H1 (cell line): ENCODE measurements around the gene MXRA8. TPM values are rescaled to one million over a fixed set of nuclear protein-coding genes. Genes with fewer than 3 reads are reported as not detected.
A peak's percentile ranks its signal among the peaks of the same experiment; 100 is the strongest.

Experiments
- CTCF ChIA-PET: fragments of 300-600 bp; sonication (Branson Sonifier 250); formaldehyde crosslinking; loops from one replicate; lab custom pipeline; 2021; ENCODE audit not compliant: partially characterized antibody; lab: Charles Lee
- POLR2A ChIA-PET: fragments of 300-600 bp; sonication (Branson Sonifier 250); formaldehyde crosslinking; loops from one replicate; lab custom pipeline; 2021; ENCODE audit warnings: inconsistent platforms; ENCODE audit not compliant: partially characterized antibody; lab: Charles Lee
- DNase-seq, 2 experiments: peaks; one replicate each; pipeline versions ENCODE4 v3.0.0 to v3.0.0-alpha.2; 2010 to 2022; ENCODE audit warnings: low spot score in 2 of 2, low read depth in 1 of 2, mixed read lengths in 1 of 2
- FAIRE-seq: peaks from 2 replicates; lab custom pipeline; 2011; peaks lifted over from hg19 to GRCh38; lab: Jason Lieb, UNC
- H2AFZ ChIP-seq: 2 replicates; pipeline ENCODE4 v1.8.1; 2012; ENCODE audit warnings: low read length, inconsistent platforms
- H2AK5ac ChIP-seq: 2 replicates; pipeline ENCODE4 v1.6.1; 2013; ENCODE audit warnings: low read depth, low read length
- H2BK120ac ChIP-seq: replicated peaks from 2 replicates; pipeline ENCODE3; 2013; ENCODE audit warnings: low read depth, low read length, inconsistent platforms
- H2BK12ac ChIP-seq: 2 replicates; pipeline ENCODE4 v1.6.1; 2013; ENCODE audit warnings: low read depth, low read length
- H2BK15ac ChIP-seq: 2 replicates; pipeline ENCODE4 v1.6.1; 2013; ENCODE audit warnings: low read length
- H2BK20ac ChIP-seq: 2 replicates; pipeline ENCODE4 v1.6.1; 2013; ENCODE audit warnings: low read length
- H2BK5ac ChIP-seq: 2 replicates; pipeline ENCODE4 v1.6.1; 2013; ENCODE audit warnings: low read depth, low read length
- H3K14ac ChIP-seq: 2 replicates; pipeline ENCODE4 v1.6.1; 2013; ENCODE audit warnings: inconsistent platforms; ENCODE audit not compliant: insufficient read length
- H3K18ac ChIP-seq: 2 replicates; pipeline ENCODE4 v1.6.1; 2013; ENCODE audit warnings: low read length; ENCODE audit errors: extremely low read depth
- H3K23ac ChIP-seq: 2 replicates; pipeline ENCODE4 v1.6.1; 2013; ENCODE audit warnings: inconsistent platforms; ENCODE audit not compliant: insufficient read length
- H3K23me2 ChIP-seq: 2 replicates; pipeline ENCODE4 v1.6.1; 2013; ENCODE audit warnings: low read depth, low read length
- H3K27ac ChIP-seq: 2 replicates; pipeline ENCODE4 v1.6.1; 2011; ENCODE audit warnings: low read depth, low read length, inconsistent platforms
- H3K27me3 ChIP-seq, 4 experiments: replicated peaks in 1 of 4; 1 replicate in 1 of 4; 2 replicates in 3 of 4; pipeline versions ENCODE4 v1.6.1 to v1.8.1; 2011 to 2013; ENCODE audit warnings: low read length in 3 of 4, mild to moderate bottlenecking in 3 of 4, inconsistent platforms in 2 of 4, mixed read lengths in 2 of 4, moderate library complexity in 1 of 4; ENCODE audit not compliant: control insufficient read depth in 3 of 4, insufficient read depth in 3 of 4; ENCODE audit errors: extremely low read depth in 1 of 4
- H3K36me3 ChIP-seq, 4 experiments: 2 replicates each; pipeline versions ENCODE4 v1.6.1 to v1.8.1; 2011 to 2013; ENCODE audit warnings: mild to moderate bottlenecking in 4 of 4, low read length in 3 of 4, moderate library complexity in 2 of 4, control low read depth in 1 of 4, inconsistent platforms in 1 of 4; ENCODE audit not compliant: insufficient read depth in 4 of 4, control insufficient read depth in 2 of 4
- H3K4ac ChIP-seq: replicated peaks from 2 replicates; pipeline ENCODE3; 2013; ENCODE audit warnings: low read length, low read depth, mixed read lengths, inconsistent platforms; ENCODE audit not compliant: insufficient read length
- H3K4me1 ChIP-seq, 4 experiments: replicated peaks in 1 of 4; 1 replicate in 1 of 4; 2 replicates in 3 of 4; pipeline versions ENCODE4 v1.6.1 to v1.8.1; 2011 to 2013; ENCODE audit warnings: low read length in 3 of 4, inconsistent platforms in 2 of 4, mixed read lengths in 1 of 4; ENCODE audit not compliant: insufficient read depth in 4 of 4, control insufficient read depth in 3 of 4
- H3K4me2 ChIP-seq, 2 experiments: 2 replicates each; pipeline versions ENCODE4 v1.6.1 to v1.8.1; 2011 to 2013; ENCODE audit warnings: low read depth in 2 of 2, low read length in 2 of 2, control low read depth in 1 of 2, inconsistent platforms in 1 of 2, mild to moderate bottlenecking in 1 of 2; ENCODE audit not compliant: insufficient read depth in 1 of 2
- H3K4me3 ChIP-seq, 4 experiments: fragments of 200-600, 300-600 bp in 1 of 4; sonication (generic), shearing (Covaris generic), sonication (Bioruptor Twin) in 1 of 4; 2 replicates each; pipeline versions ENCODE4 v1.5.1 to v1.8.1; 2011 to 2016; ENCODE audit warnings: low read length in 4 of 4, low read depth in 3 of 4, control low read depth in 2 of 4, inconsistent platforms in 2 of 4, mild to moderate bottlenecking in 2 of 4, mixed read lengths in 1 of 4, moderate library complexity in 1 of 4; ENCODE audit not compliant: insufficient read depth in 2 of 4; ENCODE audit errors: extremely low read depth in 1 of 4
- H3K56ac ChIP-seq: replicated peaks from 2 replicates; pipeline ENCODE3; 2013; ENCODE audit warnings: low read depth, mild to moderate bottlenecking, mixed read lengths, low read length, inconsistent platforms; ENCODE audit not compliant: insufficient read length
- H3K79me1 ChIP-seq: 2 replicates; pipeline ENCODE4 v1.6.1; 2013; ENCODE audit warnings: low read depth, low read length, control low read depth
- H3K79me2 ChIP-seq, 2 experiments: 2 replicates each; pipeline versions ENCODE4 v1.6.1 to v1.8.1; 2012 to 2013; ENCODE audit warnings: low read length in 2 of 2, mild to moderate bottlenecking in 2 of 2, inconsistent platforms in 1 of 2; ENCODE audit not compliant: insufficient read depth in 2 of 2, control insufficient read depth in 1 of 2
- H3K9ac ChIP-seq, 4 experiments: replicated peaks in 1 of 4; 1 replicate in 1 of 4; 2 replicates in 3 of 4; pipeline versions ENCODE4 v1.6.1 to v1.8.1; 2011 to 2013; ENCODE audit warnings: low read depth in 3 of 4, low read length in 3 of 4, control low read depth in 2 of 4, mild to moderate bottlenecking in 2 of 4, moderate library complexity in 2 of 4, inconsistent platforms in 1 of 4; ENCODE audit errors: extremely low read depth in 1 of 4
- H3K9me3 ChIP-seq, 2 experiments: 2 replicates each; pipeline versions ENCODE4 v1.6.1 to v1.8.1; 2012 to 2013; ENCODE audit warnings: mild to moderate bottlenecking in 2 of 2, moderate library complexity in 2 of 2, control low read depth in 1 of 2, inconsistent platforms in 1 of 2, low read depth in 1 of 2, low read length in 1 of 2, mixed read lengths in 1 of 2; ENCODE audit not compliant: insufficient read depth in 2 of 2
- H4K20me1 ChIP-seq, 2 experiments: replicated peaks in 1 of 2; 2 replicates each; pipeline versions ENCODE3 to v1.8.1; 2011 to 2013; ENCODE audit warnings: inconsistent platforms in 2 of 2, low read length in 2 of 2, mild to moderate bottlenecking in 1 of 2; ENCODE audit not compliant: insufficient read depth in 2 of 2, control insufficient read depth in 1 of 2
- H4K5ac ChIP-seq: 2 replicates; pipeline ENCODE4 v1.6.1; 2013; ENCODE audit warnings: low read length, low read depth, mixed read lengths, inconsistent platforms; ENCODE audit not compliant: insufficient read length
- H4K8ac ChIP-seq: 2 replicates; pipeline ENCODE4 v1.8.0; 2013; ENCODE audit warnings: mild to moderate bottlenecking, moderate library complexity, low read length, inconsistent platforms; ENCODE audit not compliant: insufficient read depth; ENCODE audit errors: extremely low read depth
- H4K91ac ChIP-seq: replicated peaks from 2 replicates; pipeline ENCODE3; 2013; ENCODE audit warnings: low read length, mixed read lengths, inconsistent platforms; ENCODE audit not compliant: insufficient read length
- SUZ12 ChIP-seq: fragments of 200-600 bp; sonication (generic); IDR thresholded peaks from 2 replicates; pipeline ENCODE4 v1.6.1; 2012; ENCODE audit warnings: mild to moderate bottlenecking, inconsistent platforms, low read length, moderate library complexity, mixed read lengths
- WGBS, 2 experiments: shearing (Covaris generic) in 1 of 2; methylation state at CpG; one replicate each; pipeline versions ENCODE4 v1.1.6 to v1.1.7; 2013 to 2015; ENCODE audit warnings: low lambda C conversion rate in 2 of 2, mixed read lengths in 2 of 2, inconsistent platforms in 1 of 2, low coverage in 1 of 2, missing lambda C conversion rate in 1 of 2; ENCODE audit not compliant: insufficient replicate concordance in 2 of 2, insufficient coverage in 1 of 2, insufficient read length in 1 of 2; ENCODE audit errors: extremely low coverage in 1 of 2, missing lambda C conversion rate in 1 of 2; 5-methylcytosine and 5-hydroxymethylcytosine counted together
- polyA plus RNA-seq, 7 experiments: library from polyadenylated mRNA; depleted of rRNA in 3 of 7; stranded (reverse) in 5 of 7; unstranded in 2 of 7; fragments of >200 nt in 5 of 7; fragments of 200-250 nt in 2 of 7; gene quantifications; 1 replicate in 5 of 7; 2 replicates in 1 of 7; 4 replicates in 1 of 7; pipeline versions ENCODE4 v1.2.1 to v1.2.3, GENCODE V29; 2011 to 2013; ENCODE audit warnings: missing spikeins in 2 of 7, mixed read lengths in 2 of 7
- total RNA-seq: library from RNA; stranded (reverse); fragmentation: NEBNext Ultra II Directional; extraction: Animal tissue kit (Norgen Biotek cat#: 25700); gene quantifications from 2 replicates; pipeline ENCODE4 v1.2.1, GENCODE V29; 2021
- TF ChIP-seq, protein P1 (sequence below): IDR thresholded peaks from 2 replicates; pipeline ENCODE4 v1.6.1; 2012; ENCODE audit warnings: low read length, inconsistent platforms

MXRA8 gene
- total and polyA plus RNA-seq, 2 of the 8 experiments (the other 6 are each of a cell fraction or from before 2014, with no cell fraction given): 10.5 to 17.2 TPM

DNA sequence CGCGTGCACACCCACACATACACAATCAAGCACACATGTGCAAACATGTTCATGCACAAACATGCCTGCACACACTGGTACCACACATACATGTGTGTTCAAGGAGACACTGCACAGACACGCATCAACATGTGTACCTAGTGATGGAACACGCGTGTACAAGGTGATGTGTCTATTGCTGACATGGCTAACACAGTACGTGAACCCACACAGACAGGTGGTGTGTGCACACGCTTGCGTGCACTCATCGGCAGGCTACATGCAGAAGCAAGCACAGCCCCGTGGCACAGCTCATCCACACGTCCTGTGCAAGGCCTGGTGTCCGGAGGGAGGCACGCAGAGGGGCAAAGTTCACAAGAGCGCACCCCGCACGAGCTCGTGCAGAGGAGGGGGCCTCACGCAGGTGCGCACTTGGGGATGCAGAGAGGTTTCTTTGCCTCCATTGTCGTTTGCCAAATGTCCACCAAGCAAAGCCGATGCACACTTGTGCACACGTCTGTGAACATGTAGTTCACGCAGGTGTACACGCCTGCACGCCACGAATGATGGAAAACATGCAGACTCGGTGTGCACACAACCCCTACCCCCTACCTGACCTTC is 51.6 kb downstream of the MXRA8 start:
- peaks cover 2 to 29% of the 10 kb centered on the region in 2 experiments for H4K20me1 ChIP-seq
- H3K23me2 ChIP-seq: peaks cover 21% of the 10 kb centered on the region; the same call in 1 of the 2 replicates
- H4K91ac ChIP-seq: peak overlapping the region; percentile 56
- no peak overlapping the region for H2AFZ ChIP-seq
- peak overlapping the region; percentile 65 to 91 (median 76) for H3K4me3 ChIP-seq
- peak overlapping the region; percentile 7 for H3K56ac ChIP-seq
- H2BK12ac ChIP-seq: peak overlapping the region; percentile 10; the same call in 1 of the 2 replicates
- H3K4me2 ChIP-seq: peak overlapping the region; percentile 66 to 95
- H3K79me1 ChIP-seq: peaks cover 4% of the 10 kb centered on the region; the same call in 1 of the 2 replicates
- peaks cover 3 to 13% (median 9%) of the 10 kb centered on the region in 4 experiments; a peak in 7 of 8 replicates for H3K36me3 ChIP-seq
- FAIRE-seq (no peak), DNase-seq (no peak)
- no peak overlapping the region for H4K5ac ChIP-seq
- no peak overlapping the region; the same call in 1 of the 2 replicates for H2AK5ac ChIP-seq
- CTCF ChIA-PET: interaction anchor here (0.7 to 1.0 kb wide), 3 partner anchors 8 to 16 kb away, joined by 3 to 4 read pairs (median 3); no protein-coding TSS in a partner anchor
- H2BK15ac ChIP-seq: 0 out of 2 replicates have a peak overlapping the region, but pooled peaks have one; percentile 21
- no peak overlapping the region for H3K27ac ChIP-seq
- H3K14ac ChIP-seq: no peak overlapping the region
- peaks cover 0 to 4% (median 1%) of the 10 kb centered on the region in 4 experiments; a peak in 1 of 7 replicates for H3K27me3 ChIP-seq
- TF ChIP-seq, protein P1, sequence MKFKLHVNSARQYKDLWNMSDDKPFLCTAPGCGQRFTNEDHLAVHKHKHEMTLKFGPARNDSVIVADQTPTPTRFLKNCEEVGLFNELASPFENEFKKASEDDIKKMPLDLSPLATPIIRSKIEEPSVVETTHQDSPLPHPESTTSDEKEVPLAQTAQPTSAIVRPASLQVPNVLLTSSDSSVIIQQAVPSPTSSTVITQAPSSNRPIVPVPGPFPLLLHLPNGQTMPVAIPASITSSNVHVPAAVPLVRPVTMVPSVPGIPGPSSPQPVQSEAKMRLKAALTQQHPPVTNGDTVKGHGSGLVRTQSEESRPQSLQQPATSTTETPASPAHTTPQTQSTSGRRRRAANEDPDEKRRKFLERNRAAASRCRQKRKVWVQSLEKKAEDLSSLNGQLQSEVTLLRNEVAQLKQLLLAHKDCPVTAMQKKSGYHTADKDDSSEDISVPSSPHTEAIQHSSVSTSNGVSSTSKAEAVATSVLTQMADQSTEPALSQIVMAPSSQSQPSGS: no peak
- 0 out of 2 replicates have a peak, but pooled peaks have one; percentile 27 for TF ChIP-seq SUZ12
- H4K8ac ChIP-seq: no peak overlapping the region; the same call in 1 of the 2 replicates
- H3K18ac ChIP-seq: no peak overlapping the region
- POLR2A ChIA-PET: interaction anchor here (1.1 kb wide), 1 partner anchor 28 kb away, joined by 5 read pairs; no protein-coding TSS in a partner anchor
- peak overlapping the region; percentile 34 for H3K4ac ChIP-seq
- H3K4me1 ChIP-seq: peaks cover 0 to 40% (median 31%) of the 10 kb centered on the region in 4 experiments; a peak in 6 of 7 replicates
- no peak overlapping the region for H2BK120ac ChIP-seq
- no peaks in the 10 kb centered on the region for H3K9me3 ChIP-seq
- H2BK5ac ChIP-seq: 0 out of 2 replicates have a peak overlapping the region, but pooled peaks have one; percentile 3
- H3K79me2 ChIP-seq: peaks cover 0 to 6% of the 10 kb centered on the region in 2 experiments; a peak in 1 of 4 replicates
- H2BK20ac ChIP-seq: no peak overlapping the region
- peak overlapping the region; percentile 59 for H3K23ac ChIP-seq
- 85% methylated on average over 27 of the region's 27 CpGs; no CpG with 5 or more reads in 1 of the 2 experiments for WGBS, 2 experiments
- H3K9ac ChIP-seq: peak overlapping the region in 3 of 4 experiments; percentile 1 to 29 (median 25); a peak in 2 of 7 replicates
